Measurements from ENCODE around the gene DUSP7.

Gene DUSP7

GRCh38 chr3:52085681-52086282 is 29.4 kb upstream of the DUSP7 start:
- TF ChIP-seq FOXP2 (optimal IDR thresholded peaks at IDR 0.05; ENCODE audit: borderline replicate concordance, extremely low read depth, extremely low read length, insufficient read depth) = no peak
- TF ChIP-seq REST (IDR thresholded peaks at IDR 0.05; ENCODE audit: insufficient read depth in 1 of 2, low read depth in 2 of 2, low read length in 2 of 2) = no peak
- no peak for TF ChIP-seq TAF1 (IDR thresholded peaks at IDR 0.05; ENCODE audit: borderline replicate concordance, insufficient read depth, low read length)
- no peak for TF ChIP-seq POLR2AphosphoS5 (IDR thresholded peaks at IDR 0.05; ENCODE audit: low read depth, low read length)
- TF ChIP-seq SIN3A (IDR thresholded peaks at IDR 0.05; ENCODE audit: borderline replicate concordance, insufficient read depth, low read length) = no peak

- TF ChIP-seq REST (IDR thresholded peaks at IDR 0.05; ENCODE audit: insufficient read depth in 1 of 2, low read depth in 2 of 2, low read length in 2 of 2) = no peak
Observed at GRCh38 chr3:52084954-52085680, 28.7 kb upstream of the DUSP7 start.

- TF ChIP-seq REST (IDR thresholded peaks at IDR 0.05; ENCODE audit: insufficient read depth in 1 of 2, low read depth in 2 of 2, low read length in 2 of 2) (no peak), TAF1 (IDR thresholded peaks at IDR 0.05; ENCODE audit: borderline replicate concordance, insufficient read depth, low read length) (no peak), SIN3A (IDR thresholded peaks at IDR 0.05; ENCODE audit: borderline replicate concordance, insufficient read depth, low read length) (no peak), FOXP2 (optimal IDR thresholded peaks at IDR 0.05; ENCODE audit: borderline replicate concordance, extremely low read depth, extremely low read length, insufficient read depth) (no peak), POLR2AphosphoS5 (IDR thresholded peaks at IDR 0.05; ENCODE audit: low read depth, low read length) (no peak)
Observed at GRCh38 chr3:52084216-52084945, 28.0 kb upstream of the DUSP7 start.

- TF ChIP-seq FOXP2 (optimal IDR thresholded peaks at IDR 0.05; ENCODE audit: borderline replicate concordance, extremely low read depth, extremely low read length, insufficient read depth) = no peak
- no peak for TF ChIP-seq REST (IDR thresholded peaks at IDR 0.05; ENCODE audit: insufficient read depth in 1 of 2, low read depth in 2 of 2, low read length in 2 of 2)
- no peak for TF ChIP-seq SIN3A (IDR thresholded peaks at IDR 0.05; ENCODE audit: borderline replicate concordance, insufficient read depth, low read length)
- TF ChIP-seq POLR2AphosphoS5 (IDR thresholded peaks at IDR 0.05; ENCODE audit: low read depth, low read length) = no peak
- TF ChIP-seq TAF1 (IDR thresholded peaks at IDR 0.05; ENCODE audit: borderline replicate concordance, insufficient read depth, low read length) = no peak
Observed at GRCh38 chr3:52083556-52084087, 27.3 kb upstream of the DUSP7 start.
